ENCODE data around the gene MACF1. TPM values are rescaled to one million over a fixed set of nuclear protein-coding genes. Genes with fewer than 3 reads are reported as not detected.

MACF1 gene
- total RNA-seq, 1 donor from 2014 or later = 694 TPM

DNA sequence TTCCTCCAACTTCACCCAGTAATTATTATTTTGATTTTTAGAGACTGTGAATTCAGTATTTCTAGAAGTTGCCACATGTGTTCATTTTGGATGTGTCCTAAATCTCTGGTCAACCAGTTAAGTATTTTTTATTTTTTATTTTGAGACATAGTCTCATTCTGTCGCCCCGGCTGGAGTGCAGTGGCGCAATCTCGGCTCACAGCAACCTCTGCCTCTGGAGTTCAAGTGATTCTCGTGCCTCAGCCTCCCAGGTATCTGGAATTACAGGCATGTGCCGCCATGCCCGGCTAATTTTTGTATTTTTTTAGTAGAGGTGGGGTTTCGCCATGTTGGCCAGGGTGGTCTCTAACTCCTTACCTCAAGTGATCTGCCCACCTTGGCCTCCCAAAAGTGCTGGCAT, 8.0 kb downstream of the MACF1 start:
- H3K27ac Mint-ChIP-seq (ENCODE audit: unreplicated experiment) = peak overlapping the region; percentile 31
- peaks cover 82% of the 10 kb centered on the region for H4K20me1 ChIP-seq (ENCODE audit: insufficient read depth, low read length)
- no peak overlapping the region for H3K4me2 ChIP-seq (ENCODE audit: low read length)
- peaks cover 58% of the 10 kb centered on the region for H3K4me1 Mint-ChIP-seq (ENCODE audit: low read depth, unreplicated experiment)
- H3K27me3 Mint-ChIP-seq (ENCODE audit: low read depth, unreplicated experiment) = no peaks in the 10 kb centered on the region
- H3K4me1 ChIP-seq (ENCODE audit: insufficient read depth, low read length) = peaks cover 35% of the 10 kb centered on the region
- peaks cover 3% of the 10 kb centered on the region for H3K36me3 ChIP-seq (ENCODE audit: insufficient read depth, low read length)
- DNase-seq (ENCODE audit: low read depth) (no peak), FAIRE-seq (no peak)
- H3K9me3 Mint-ChIP-seq (ENCODE audit: unreplicated experiment) = no peaks in the 10 kb centered on the region
- no peaks in the 10 kb centered on the region for H3K27me3 ChIP-seq (ENCODE audit: insufficient read depth, low read length)
- H2AFZ ChIP-seq (ENCODE audit: low read depth, low read length) = no peak overlapping the region
- peaks cover 5% of the 10 kb centered on the region for H3K36me3 Mint-ChIP-seq (ENCODE audit: low read depth, unreplicated experiment)
- peak overlapping the region; percentile 61 for H3K27ac ChIP-seq (ENCODE audit: low read depth, low read length)
- no peak overlapping the region for H3K9ac ChIP-seq (ENCODE audit: low read length)
- H3K79me2 ChIP-seq (ENCODE audit: insufficient read depth, low read length) = peaks cover 95% of the 10 kb centered on the region
- H3K4me3 Mint-ChIP-seq (ENCODE audit: unreplicated experiment) = no peak overlapping the region
- no peak for TF ChIP-seq EZH2 (IDR thresholded peaks at IDR 0.05; ENCODE audit: insufficient read depth, low read length)
- TF ChIP-seq, protein P1, sequence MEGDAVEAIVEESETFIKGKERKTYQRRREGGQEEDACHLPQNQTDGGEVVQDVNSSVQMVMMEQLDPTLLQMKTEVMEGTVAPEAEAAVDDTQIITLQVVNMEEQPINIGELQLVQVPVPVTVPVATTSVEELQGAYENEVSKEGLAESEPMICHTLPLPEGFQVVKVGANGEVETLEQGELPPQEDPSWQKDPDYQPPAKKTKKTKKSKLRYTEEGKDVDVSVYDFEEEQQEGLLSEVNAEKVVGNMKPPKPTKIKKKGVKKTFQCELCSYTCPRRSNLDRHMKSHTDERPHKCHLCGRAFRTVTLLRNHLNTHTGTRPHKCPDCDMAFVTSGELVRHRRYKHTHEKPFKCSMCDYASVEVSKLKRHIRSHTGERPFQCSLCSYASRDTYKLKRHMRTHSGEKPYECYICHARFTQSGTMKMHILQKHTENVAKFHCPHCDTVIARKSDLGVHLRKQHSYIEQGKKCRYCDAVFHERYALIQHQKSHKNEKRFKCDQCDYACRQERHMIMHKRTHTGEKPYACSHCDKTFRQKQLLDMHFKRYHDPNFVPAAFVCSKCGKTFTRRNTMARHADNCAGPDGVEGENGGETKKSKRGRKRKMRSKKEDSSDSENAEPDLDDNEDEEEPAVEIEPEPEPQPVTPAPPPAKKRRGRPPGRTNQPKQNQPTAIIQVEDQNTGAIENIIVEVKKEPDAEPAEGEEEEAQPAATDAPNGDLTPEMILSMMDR (IDR thresholded peaks at IDR 0.05; ENCODE audit: insufficient read depth, low read depth, low read length) = no peak
- no peaks in the 10 kb centered on the region for H3K9me3 ChIP-seq (ENCODE audit: insufficient read depth, low read depth, low read length)
- no peak overlapping the region for H3K4me3 ChIP-seq (ENCODE audit: insufficient read depth, low read depth, low read length)

DNA sequence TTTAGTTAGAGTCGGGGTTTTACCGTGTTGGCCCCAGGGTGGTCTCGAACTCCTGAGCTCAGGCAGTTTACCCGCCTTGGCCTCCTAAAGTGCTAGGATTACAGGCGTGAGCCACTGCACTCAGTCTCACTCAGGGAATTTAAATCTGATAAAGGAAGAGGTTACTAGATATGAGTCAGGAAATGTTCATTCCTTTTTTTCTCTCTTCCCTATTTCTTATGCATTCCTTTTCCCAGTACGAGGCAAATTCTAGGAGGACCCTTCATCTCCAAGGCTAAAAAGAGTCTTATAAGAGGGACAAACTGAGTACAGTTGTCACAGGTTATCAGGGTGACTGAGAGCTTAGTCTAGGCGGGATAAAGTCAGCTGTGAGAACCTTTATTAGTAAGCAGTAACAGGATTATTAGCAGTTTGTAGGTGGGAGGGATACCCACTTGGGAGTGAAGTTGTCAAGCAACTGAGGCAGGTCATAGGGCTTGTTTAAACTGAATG, 9.1 kb downstream of the MACF1 start:
- FAIRE-seq (peak; percentile 49), DNase-seq (ENCODE audit: low read depth) (peak; percentile 85)
- Histone ChIP-seq H3K9ac (ENCODE audit: low read length) (peak overlapping the region; percentile 21), H3K27ac (ENCODE audit: low read depth, low read length) (peak overlapping the region; percentile 61), H3K4me2 (ENCODE audit: low read length) (peak overlapping the region; percentile 65), H4K20me1 (ENCODE audit: insufficient read depth, low read length) (peaks cover 88% of the 10 kb centered on the region), H3K79me2 (ENCODE audit: insufficient read depth, low read length) (peaks cover 95% of the 10 kb centered on the region), H3K4me1 (ENCODE audit: insufficient read depth, low read length) (peaks cover 35% of the 10 kb centered on the region), H2AFZ (ENCODE audit: low read depth, low read length) (no peak overlapping the region), H3K4me3 (ENCODE audit: insufficient read depth, low read depth, low read length) (peak overlapping the region; percentile 1), H3K36me3 (ENCODE audit: insufficient read depth, low read length) (peaks cover 3% of the 10 kb centered on the region), H3K9me3 (ENCODE audit: insufficient read depth, low read depth, low read length) (no peaks in the 10 kb centered on the region), H3K27me3 (ENCODE audit: insufficient read depth, low read length) (no peaks in the 10 kb centered on the region)
- peak overlapping the region; percentile 51 for H3K27ac Mint-ChIP-seq (ENCODE audit: unreplicated experiment)
- no peaks in the 10 kb centered on the region for H3K27me3 Mint-ChIP-seq (ENCODE audit: low read depth, unreplicated experiment)
- TF ChIP-seq, protein P1 (IDR thresholded peaks at IDR 0.05; ENCODE audit: insufficient read depth, low read depth, low read length) = no peak
- no peak for TF ChIP-seq EZH2 (IDR thresholded peaks at IDR 0.05; ENCODE audit: insufficient read depth, low read length)
- no peaks in the 10 kb centered on the region for H3K9me3 Mint-ChIP-seq (ENCODE audit: unreplicated experiment)
- H3K4me3 Mint-ChIP-seq (ENCODE audit: unreplicated experiment) = peak overlapping the region; percentile 3
- H3K36me3 Mint-ChIP-seq (ENCODE audit: low read depth, unreplicated experiment) = peaks cover 5% of the 10 kb centered on the region
- peaks cover 59% of the 10 kb centered on the region for H3K4me1 Mint-ChIP-seq (ENCODE audit: low read depth, unreplicated experiment)

DNA sequence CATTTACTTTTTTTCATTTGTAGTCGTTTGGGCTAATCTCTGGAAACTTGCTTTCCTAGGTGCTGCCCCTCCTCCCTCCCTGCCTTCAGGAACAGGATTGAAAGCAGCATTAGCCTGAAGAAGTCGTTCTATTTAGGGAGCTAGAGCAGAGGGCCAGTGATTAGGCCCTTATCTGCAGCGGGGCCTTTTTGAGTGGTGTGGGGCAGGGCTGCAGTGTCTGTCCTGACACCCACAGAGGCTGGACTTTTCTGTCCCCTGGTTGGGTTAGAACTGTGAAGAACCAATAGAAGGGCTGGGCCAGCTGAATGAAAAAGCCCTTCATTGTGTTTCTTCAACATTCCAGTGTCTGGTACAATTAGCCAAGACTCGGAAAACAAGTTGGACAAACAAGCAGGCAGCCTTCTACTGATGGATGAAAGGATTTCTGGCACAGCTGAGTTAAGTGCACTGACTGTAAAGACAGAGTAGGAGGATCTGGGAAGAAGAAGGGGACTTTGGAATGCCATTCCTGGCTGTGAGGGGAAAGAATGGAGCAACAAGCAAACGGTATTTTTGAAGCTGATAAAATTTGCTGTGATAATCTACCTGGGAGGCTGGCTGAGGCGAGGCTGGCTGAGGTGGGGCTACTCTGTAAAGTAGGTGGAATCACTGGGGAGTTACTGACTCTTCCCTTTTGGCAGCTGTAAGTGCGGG, 9.7 kb downstream of the MACF1 start:
- H3K27me3 ChIP-seq (ENCODE audit: insufficient read depth, low read length) = no peaks in the 10 kb centered on the region
- peak overlapping the region; percentile 21 for H3K9ac ChIP-seq (ENCODE audit: low read length)
- Mint-ChIP-seq H3K27ac (ENCODE audit: unreplicated experiment) (peak overlapping the region; percentile 51), H3K27me3 (ENCODE audit: low read depth, unreplicated experiment) (no peaks in the 10 kb centered on the region), H3K4me1 (ENCODE audit: low read depth, unreplicated experiment) (peaks cover 59% of the 10 kb centered on the region), H3K36me3 (ENCODE audit: low read depth, unreplicated experiment) (peaks cover 5% of the 10 kb centered on the region), H3K4me3 (ENCODE audit: unreplicated experiment) (peak overlapping the region; percentile 3), H3K9me3 (ENCODE audit: unreplicated experiment) (no peaks in the 10 kb centered on the region)
- no peak for TF ChIP-seq EZH2 (IDR thresholded peaks at IDR 0.05; ENCODE audit: insufficient read depth, low read length)
- TF ChIP-seq, protein P1 (IDR thresholded peaks at IDR 0.05; ENCODE audit: insufficient read depth, low read depth, low read length) = no peak
- H3K36me3 ChIP-seq (ENCODE audit: insufficient read depth, low read length) = peaks cover 3% of the 10 kb centered on the region
- no peak overlapping the region for H2AFZ ChIP-seq (ENCODE audit: low read depth, low read length)
- peaks cover 35% of the 10 kb centered on the region for H3K4me1 ChIP-seq (ENCODE audit: insufficient read depth, low read length)
- DNase-seq (ENCODE audit: low read depth) (peak; percentile 63), FAIRE-seq (no peak)
- peaks cover 89% of the 10 kb centered on the region for H4K20me1 ChIP-seq (ENCODE audit: insufficient read depth, low read length)
- peaks cover 95% of the 10 kb centered on the region for H3K79me2 ChIP-seq (ENCODE audit: insufficient read depth, low read length)
- H3K4me3 ChIP-seq (ENCODE audit: insufficient read depth, low read depth, low read length) = peak overlapping the region; percentile 1
- peak overlapping the region; percentile 65 for H3K4me2 ChIP-seq (ENCODE audit: low read length)
- peak overlapping the region; percentile 61 for H3K27ac ChIP-seq (ENCODE audit: low read depth, low read length)
- H3K9me3 ChIP-seq (ENCODE audit: insufficient read depth, low read depth, low read length) = no peaks in the 10 kb centered on the region
